HEK293 (cell line): ENCODE results near the gene FTO.

Experiments
- CTCF ChIP-seq: fragments of 450-650 bp; formaldehyde crosslinking; IDR thresholded peaks from 2 replicates; pipeline ENCODE4 v1.5.1; 2016; ENCODE audit warnings: missing biosample characterization, missing genetic modification characterization
- ZNF10 ChIP-seq: fragments of 450-650 bp; formaldehyde crosslinking; IDR thresholded peaks from 2 replicates; pipeline ENCODE4 v1.5.1; 2017; ENCODE audit warnings: missing biosample characterization, missing genetic modification characterization
- ZNF324 ChIP-seq: fragments of 450-650 bp; formaldehyde crosslinking; IDR thresholded peaks from 2 replicates; pipeline ENCODE4 v1.5.1; 2016; ENCODE audit warnings: missing biosample characterization, missing genetic modification characterization
- ZNF354C ChIP-seq: fragments of 450-650 bp; formaldehyde crosslinking; IDR thresholded peaks from 2 replicates; pipeline ENCODE4 v1.5.1; 2016; ENCODE audit warnings: missing biosample characterization, missing genetic modification characterization, low read depth, borderline replicate concordance
- ZNF433 ChIP-seq: fragments of 450-650 bp; formaldehyde crosslinking; IDR thresholded peaks from 2 replicates; pipeline ENCODE4 v1.5.1; 2016; ENCODE audit warnings: missing biosample characterization, missing genetic modification characterization, low read depth
- ZNF558 ChIP-seq: fragments of 450-650 bp; formaldehyde crosslinking; IDR thresholded peaks from 2 replicates; pipeline ENCODE4 v1.5.1; 2016; ENCODE audit warnings: missing biosample characterization, missing genetic modification characterization

GRCh38 chr16:54191163-54191562 is 487.2 kb downstream of the FTO start:
- TF ChIP-seq CTCF (tag by site-specific recombination) (no peak), ZNF10 (tag by site-specific recombination) (no peak), ZNF324 (no peak), ZNF354C (tag by site-specific recombination) (no peak), ZNF433 (no peak), ZNF558 (tag by site-specific recombination) (no peak)
